Measurements from ENCODE around the gene PPP1R10.
A peak's percentile ranks its signal among the peaks of the same experiment; 100 is the strongest.
"Not testable (repeated sequence)": the region's sequence is repeated elsewhere in the genome, so short reads cannot be mapped to it uniquely, and the experiment has no call there.

PPP1R10 gene

GRCh38 chr6:30616811-30617564 lies at the start of gene PPP1R10:
Gene PPP1R10, minus strand, starts transcription at chr6:30617243. Its CDS starts 7,299 bp downstream, at chr6:30609944.
- DNase-seq, result peak; percentile 97

- peak; percentile 63 for DNase-seq
These were observed 49.3 kb upstream of the PPP1R10 start for GRCh38 chr6:30666300-30666699.

- no peak for DNase-seq
These were observed 48.1 kb upstream of the PPP1R10 start for GRCh38 chr6:30664994-30665767.

GRCh38 chr6:30657922-30658321 lies 40.9 kb upstream of the PPP1R10 start:
- not testable (repeated sequence) for DNase-seq

GRCh38 chr6:30657454-30657853 lies 40.4 kb upstream of the PPP1R10 start:
- no peak for DNase-seq

GRCh38 chr6:30656513-30656912 lies 39.5 kb upstream of the PPP1R10 start:
- no peak for DNase-seq

- DNase-seq, result no peak
These were observed 38.7 kb upstream of the PPP1R10 start for GRCh38 chr6:30655743-30656094.

- DNase-seq, result no peak
These were observed 38.0 kb upstream of the PPP1R10 start for GRCh38 chr6:30654798-30655742.

GRCh38 chr6:30651143-30651542 lies 34.1 kb upstream of the PPP1R10 start:
- DNase-seq, result no peak

GRCh38 chr6:30647242-30648116 lies 30.4 kb upstream of the PPP1R10 start:
- DNase-seq, result peak; percentile 86

GRCh38 chr6:30646450-30647241 lies 29.6 kb upstream of the PPP1R10 start, which contains the start of gene C6orf136:
Gene C6orf136, plus strand, starts transcription at chr6:30647133. Its CDS starts 99 bp downstream, at chr6:30647232.
- peak; percentile 94 for DNase-seq

GRCh38 chr6:30645989-30646388 lies 28.9 kb upstream of the PPP1R10 start:
- no peak for DNase-seq

- DNase-seq, result no peak
These were observed 27.7 kb upstream of the PPP1R10 start for GRCh38 chr6:30644769-30645168.

GRCh38 chr6:30643656-30644055 lies 26.6 kb upstream of the PPP1R10 start:
- DNase-seq, result no peak

GRCh38 chr6:30641048-30641447 lies 24.0 kb upstream of the PPP1R10 start:
- no peak for DNase-seq

GRCh38 chr6:30640481-30640880 lies 23.4 kb upstream of the PPP1R10 start:
- no peak for DNase-seq

- DNase-seq, result no peak
These were observed 18.8 kb upstream of the PPP1R10 start for GRCh38 chr6:30635834-30636233.

GRCh38 chr6:30626484-30627366 lies 9.7 kb upstream of the PPP1R10 start, which contains the start of gene ATAT1:
Gene ATAT1, plus strand, starts transcription at chr6:30626874.
- DNase-seq, result peak; percentile 92

- DNase-seq, result no peak
These were observed 8.5 kb upstream of the PPP1R10 start for GRCh38 chr6:30625511-30625910.

- no peak for DNase-seq
These were observed 2.5 kb upstream of the PPP1R10 start for GRCh38 chr6:30619561-30619960.
